SU-DHL-6 (cell line): ENCODE measurements around the gene HEBP1.

ENCODE experiments used
- CTCF ChIP-seq: fragments of 200-600 bp; sonication (generic); IDR thresholded peaks from one replicate; pipeline ENCODE4 v1.5.1; 2017; ENCODE audit warnings: antibody characterized with exemption, mild to moderate bottlenecking, low read length, moderate library complexity; ENCODE audit not compliant: insufficient read depth, poor library complexity, severe bottlenecking
- EZH2phosphoT487 ChIP-seq: fragments of 200-600 bp; sonication (generic), shearing (Covaris generic); conservative IDR thresholded peaks from 2 replicates; pipeline ENCODE4 v1.6.1; 2018; ENCODE audit warnings: mild to moderate bottlenecking, antibody characterized with exemption, low read length, moderate library complexity, mixed read lengths

GRCh38 chr12:12977231-12977630, 22.8 kb downstream of the HEBP1 start:
- TF ChIP-seq CTCF: no peak
- no peak for TF ChIP-seq EZH2phosphoT487
